SK-N-SH (cell line): ENCODE measurements around the gene ZNF609. TPM values are rescaled to one million over a fixed set of nuclear protein-coding genes. Genes with fewer than 3 reads are reported as not detected.
"Not testable (repeated sequence)": the region's sequence is repeated elsewhere in the genome, so short reads cannot be mapped to it uniquely, and the experiment has no call there.

Experiments used
- CTCF ChIA-PET: fragments of 300-600, 350-600 bp; formaldehyde crosslinking; extraction: SDS; loops from one replicate; lab custom pipeline; 2021; lab: Yijun Ruan, JAX
- POLR2A ChIA-PET: fragments of 350-600 bp; sonication (Branson Sonifier 250); formaldehyde crosslinking; extraction: SDS; loops from one replicate; lab custom pipeline; 2020; ENCODE audit warnings: antibody characterized with exemption, inconsistent platforms; lab: Yijun Ruan, JAX
- DNase-seq: peaks from one replicate; pipeline ENCODE4 v3.0.0; 2012
- H2AFZ ChIP-seq: fragments of 200-600 bp; sonication (generic); 2 replicates; pipeline ENCODE4 v1.8.1; 2016; ENCODE audit warnings: antibody characterized with exemption, mild to moderate bottlenecking, low read depth
- H3F3A ChIP-seq: fragments of 200-600 bp; sonication (generic); replicated peaks from 2 replicates; pipeline ENCODE3; 2016; ENCODE audit warnings: antibody characterized with exemption, mild to moderate bottlenecking; ENCODE audit not compliant: insufficient read depth
- H3K27ac ChIP-seq, 2 experiments: fragments of 200-500 bp in 1 of 2; fragments of 200-600 bp in 1 of 2; sonication (Bioruptor generic) in 1 of 2; sonication (generic), shearing (Covaris generic) in 1 of 2; 2 replicates each; pipeline versions ENCODE4 v1.5.1 to v1.6.1; 2014 to 2016; ENCODE audit warnings: low read depth in 2 of 2, inconsistent platforms in 1 of 2, low read length in 1 of 2, mild to moderate bottlenecking in 1 of 2, mixed read lengths in 1 of 2
- H3K27me3 ChIP-seq: fragments of 200-600 bp; sonication (generic), shearing (Covaris generic); 2 replicates; pipeline ENCODE4 v1.6.1; 2016; ENCODE audit warnings: mixed run types; ENCODE audit not compliant: insufficient read depth
- H3K36me3 ChIP-seq, 2 experiments: fragments of 200-500 bp in 1 of 2; fragments of 200-600 bp in 1 of 2; sonication (Bioruptor generic) in 1 of 2; sonication (generic) in 1 of 2; replicated peaks in 1 of 2; 2 replicates each; pipeline versions ENCODE3 to v1.5.1; 2014 to 2016; ENCODE audit warnings: low read length in 1 of 2, mild to moderate bottlenecking in 1 of 2; ENCODE audit not compliant: insufficient read depth in 2 of 2, control insufficient read depth in 1 of 2
- H3K4me1 ChIP-seq, 2 experiments: fragments of 200-500 bp in 1 of 2; fragments of 200-600 bp in 1 of 2; sonication (Bioruptor generic) in 1 of 2; sonication (generic), shearing (Covaris generic) in 1 of 2; 2 replicates each; pipeline versions ENCODE4 v1.5.1 to v1.6.1; 2014 to 2016; ENCODE audit warnings: low read depth in 1 of 2, low read length in 1 of 2, mixed run types in 1 of 2; ENCODE audit not compliant: insufficient read depth in 2 of 2, control insufficient read depth in 1 of 2
- H3K4me2 ChIP-seq: fragments of 200-600 bp; sonication (generic), shearing (Covaris generic); 2 replicates; pipeline ENCODE4 v1.6.1; 2017; ENCODE audit warnings: mixed run types
- H3K4me3 ChIP-seq, 2 experiments: fragments of 200-500 bp in 1 of 2; fragments of 200-600 bp in 1 of 2; sonication (Bioruptor generic) in 1 of 2; sonication (generic), shearing (Covaris generic) in 1 of 2; 2 replicates each; pipeline versions ENCODE4 v1.5.1 to v1.8.1; 2014 to 2016; ENCODE audit warnings: low read depth in 2 of 2, inconsistent platforms in 1 of 2, low read length in 1 of 2, mild to moderate bottlenecking in 1 of 2, mixed read lengths in 1 of 2, moderate library complexity in 1 of 2
- H3K79me2 ChIP-seq: fragments of 200-600 bp; sonication (generic); 2 replicates; pipeline ENCODE4 v1.8.1; 2017; ENCODE audit warnings: mild to moderate bottlenecking; ENCODE audit not compliant: insufficient read depth
- H3K9ac ChIP-seq: fragments of 200-600 bp; sonication (generic); 2 replicates; pipeline ENCODE4 v1.6.1; 2017; ENCODE audit warnings: mixed run types
- H3K9me2 ChIP-seq: fragments of 200-600 bp; sonication (generic); 2 replicates; pipeline ENCODE4 v1.6.1; 2017; ENCODE audit warnings: mixed run types
- H3K9me3 ChIP-seq: fragments of 200-600 bp; sonication (generic); 2 replicates; pipeline ENCODE4 v1.6.1; 2017; ENCODE audit warnings: mixed run types, mild to moderate bottlenecking, moderate library complexity
- H4K20me1 ChIP-seq: fragments of 200-600 bp; sonication (generic); 2 replicates; pipeline ENCODE4 v1.6.1; 2017; ENCODE audit warnings: mild to moderate bottlenecking, mixed run types; ENCODE audit not compliant: insufficient read depth
- GABPA ChIP-seq: IDR thresholded peaks from 2 replicates; pipeline ENCODE4 v1.4.0; 2012; ENCODE audit warnings: low read depth, mild to moderate bottlenecking
- GATA2 ChIP-seq: sonication (generic); formaldehyde crosslinking; IDR thresholded peaks from 2 replicates; pipeline ENCODE4 v1.5.0; 2020; ENCODE audit warnings: mild to moderate bottlenecking, missing genetic modification reagents
- POLR2AphosphoS5 ChIP-seq: IDR thresholded peaks from 2 replicates; pipeline ENCODE4 v1.6.1; 2012; ENCODE audit warnings: low read depth, low read length
- REST ChIP-seq: IDR thresholded peaks from 2 replicates; pipeline ENCODE4 v1.6.1; 2012; ENCODE audit warnings: mild to moderate bottlenecking, low read depth, low read length, moderate library complexity
- USF1 ChIP-seq: IDR thresholded peaks from 2 replicates; pipeline ENCODE4 v1.4.0; 2012; ENCODE audit warnings: low read depth, borderline replicate concordance
- ZBTB33 ChIP-seq: IDR thresholded peaks from 2 replicates; pipeline ENCODE4 v1.4.0; 2012; ENCODE audit warnings: low read depth, borderline replicate concordance
- WGBS: methylation state at CpG from one replicate; pipeline ENCODE4 v1.1.6; 2017; ENCODE audit warnings: low lambda C conversion rate; 5-methylcytosine and 5-hydroxymethylcytosine counted together
- polyA plus RNA-seq, 3 experiments: library from polyadenylated mRNA; depleted of rRNA; stranded (reverse); fragments of >200 nt; gene quantifications; 2 replicates each; pipeline ENCODE4 v1.2.3, GENCODE V29; 2012
- TF ChIP-seq, protein P1 (sequence below): IDR thresholded peaks from 2 replicates; pipeline ENCODE4 v1.4.0; 2012; ENCODE audit warnings: low read depth

ZNF609 gene
- polyA plus RNA-seq, 1 of the 3 experiments (the other 2 are of a cell fraction): 12.6 TPM

DNA sequence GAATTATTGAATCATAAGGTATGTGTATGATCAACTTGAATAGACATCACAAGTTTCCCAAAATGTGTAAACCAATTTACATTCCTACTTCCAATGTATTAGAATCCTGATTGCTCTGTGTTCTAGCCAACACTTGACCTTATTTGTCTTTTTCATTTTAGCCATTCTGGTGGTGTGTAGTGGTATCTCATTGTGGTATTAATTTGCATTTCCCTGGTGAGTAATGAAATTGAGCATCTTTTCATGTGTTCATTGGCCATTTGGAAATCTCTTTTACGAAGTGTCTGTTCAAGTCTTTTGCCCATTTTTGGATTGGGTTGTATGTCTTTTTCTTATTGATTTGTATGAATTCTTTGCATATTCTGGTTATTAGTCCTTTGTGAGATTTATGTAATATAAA is 177.0 kb downstream of the ZNF609 start (continued):
- no peak for TF ChIP-seq ZBTB33

DNA sequence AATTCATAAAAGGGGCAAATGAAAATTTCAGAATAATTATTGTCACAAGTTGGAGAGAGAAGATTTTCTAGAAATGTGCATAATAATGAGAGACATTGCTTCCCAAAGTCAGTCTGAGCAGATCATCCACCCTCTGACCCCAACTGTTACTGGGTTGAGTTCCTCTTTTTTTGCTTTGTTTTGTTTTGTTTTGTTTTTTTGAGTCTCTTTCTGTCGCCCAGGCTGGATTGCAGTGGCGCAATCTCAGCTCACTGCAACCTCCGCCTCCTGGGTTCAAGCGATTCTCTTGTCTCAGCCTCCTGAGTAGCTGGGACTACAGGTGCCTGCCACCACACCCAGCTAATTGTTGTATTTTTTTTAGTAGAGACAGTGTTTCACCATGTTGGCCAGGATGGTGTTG is 179.4 kb downstream of the ZNF609 start:
- H3K27me3 ChIP-seq, POLR2A ChIA-PET, H3F3A ChIP-seq, H2AFZ ChIP-seq, H3K4me2 ChIP-seq, H3K27ac ChIP-seq, H3K4me3 ChIP-seq, DNase-seq, H4K20me1 ChIP-seq, H3K9ac ChIP-seq, H3K9me3 ChIP-seq, H3K9me2 ChIP-seq: not testable (repeated sequence)
- CTCF ChIA-PET: interaction anchor here (1.2 to 1.6 kb wide), 2 partner anchors 12 to 108 kb away, joined by 3 to 4 read pairs; no protein-coding TSS in a partner anchor
- peaks cover 65% of the 10 kb centered on the region for H3K79me2 ChIP-seq
- peaks cover 10 to 17% of the 10 kb centered on the region in 2 experiments; a peak in 3 of 4 replicates for H3K4me1 ChIP-seq
- WGBS: 95% methylated on average over 4 of the region's 4 CpGs
- H3K36me3 ChIP-seq: peaks cover 0 to 20% of the 10 kb centered on the region in 2 experiments

- CTCF ChIA-PET: interaction anchor here (1.6 kb wide), 1 partner anchor 11 kb away, joined by 4 read pairs; no protein-coding TSS in a partner anchor
- no peaks in the 10 kb centered on the region for H4K20me1 ChIP-seq
These were observed 179.9 kb downstream of the ZNF609 start for GRCh38 chr15:64640146-64640871.

GRCh38 chr15:64642875-64643274 is 182.5 kb downstream of the ZNF609 start:
- H3K9me2 ChIP-seq: no peaks in the 10 kb centered on the region
- peaks cover 53% of the 10 kb centered on the region for H3K79me2 ChIP-seq
- ChIA-PET POLR2A (no interaction called here), CTCF (interaction anchor here (2.2 kb wide), 1 partner anchor 11 kb away, joined by 11 read pairs; no protein-coding TSS in a partner anchor)
- no peak overlapping the region for H3K4me3 ChIP-seq
- H3K36me3 ChIP-seq: peaks cover 0 to 9% of the 10 kb centered on the region in 2 experiments
- no peak overlapping the region for H3K4me2 ChIP-seq
- H3K27me3 ChIP-seq: no peaks in the 10 kb centered on the region
- H2AFZ ChIP-seq: no peak overlapping the region
- no peak overlapping the region for H3K9ac ChIP-seq
- H4K20me1 ChIP-seq: no peaks in the 10 kb centered on the region
- 81% methylated on average over 3 of the region's 3 CpGs for WGBS
- no peak for DNase-seq
- peaks cover 0 to 2% of the 10 kb centered on the region in 2 experiments; a peak in 1 of 4 replicates for H3K4me1 ChIP-seq
- H3F3A ChIP-seq: peaks cover 4% of the 10 kb centered on the region
- H3K9me3 ChIP-seq: no peaks in the 10 kb centered on the region
- H3K27ac ChIP-seq: no peak overlapping the region
- TF ChIP-seq ZBTB33 (no peak), GABPA (no peak), POLR2AphosphoS5 (no peak), USF1 (no peak), GATA2 (CRISPR knock-in tag) (no peak), REST (no peak)

More at GRCh38 chr15:64640146-64640871, 179.9 kb downstream of the ZNF609 start:
- H3K9me3 ChIP-seq: peaks cover 8% of the 10 kb centered on the region; the same call in 1 of the 2 replicates
- no peaks in the 10 kb centered on the region for H3K27me3 ChIP-seq
- peaks cover 65% of the 10 kb centered on the region for H3K79me2 ChIP-seq
- TF ChIP-seq, protein P1, sequence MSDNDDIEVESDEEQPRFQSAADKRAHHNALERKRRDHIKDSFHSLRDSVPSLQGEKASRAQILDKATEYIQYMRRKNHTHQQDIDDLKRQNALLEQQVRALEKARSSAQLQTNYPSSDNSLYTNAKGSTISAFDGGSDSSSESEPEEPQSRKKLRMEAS: no peak
- H3K4me3 ChIP-seq: no peak overlapping the region
- H3K9me2 ChIP-seq: no peaks in the 10 kb centered on the region
- H3K9ac ChIP-seq: no peak overlapping the region
- WGBS: 81% methylated on average over 5 of the region's 5 CpGs
- peaks cover 4 to 11% of the 10 kb centered on the region in 2 experiments; a peak in 3 of 4 replicates for H3K4me1 ChIP-seq
- H3K27ac ChIP-seq: no peak overlapping the region
- no peak for DNase-seq
- H3F3A ChIP-seq: no peaks in the 10 kb centered on the region
- POLR2A ChIA-PET: no interaction called here
- H2AFZ ChIP-seq: no peak overlapping the region
- H3K4me2 ChIP-seq: no peak overlapping the region
- peaks cover 0 to 22% of the 10 kb centered on the region in 2 experiments for H3K36me3 ChIP-seq
